RWPE2 (cell line): ENCODE measurements around the gene FKBP2.
A peak's percentile ranks its signal among the peaks of the same experiment; 100 is the strongest.

Experiments used
- ATAC-seq: fragments of 200-7000 bp; cut with Tn5 transposase; 3 replicates; pipeline ENCODE4 v1.9.1; 2021; ENCODE audit warnings: low read depth
- DNase-seq: peaks from one replicate; pipeline ENCODE4 v3.0.0-alpha.2; 2020; ENCODE audit warnings: low spot score
- H3K27ac ChIP-seq: fragments of 450-650 bp; 2 replicates; pipeline ENCODE4 v1.5.1; 2017; ENCODE audit warnings: mild to moderate bottlenecking; ENCODE audit not compliant: poor library complexity, severe bottlenecking
- H3K27me3 ChIP-seq: fragments of 250-450 bp; sonication (Bioruptor Pico); 2 replicates; pipeline ENCODE4 v1.5.1; 2021; ENCODE audit warnings: mild to moderate bottlenecking, moderate library complexity; ENCODE audit not compliant: insufficient read depth, poor library complexity, severe bottlenecking
- H3K36me3 ChIP-seq: fragments of 250-450 bp; sonication (Bioruptor Pico); 2 replicates; pipeline ENCODE4 v1.5.1; 2020; ENCODE audit warnings: low read depth, mild to moderate bottlenecking, moderate library complexity
- H3K4me1 ChIP-seq: fragments of 250-450 bp; sonication (Bioruptor Pico); 2 replicates; pipeline ENCODE4 v1.5.1; 2021; ENCODE audit warnings: mild to moderate bottlenecking, moderate library complexity; ENCODE audit not compliant: insufficient read depth, poor library complexity, severe bottlenecking
- H3K4me3 ChIP-seq: fragments of 250-450 bp; sonication (Bioruptor Pico); 2 replicates; pipeline ENCODE4 v1.5.1; 2021; ENCODE audit warnings: mild to moderate bottlenecking, moderate library complexity; ENCODE audit not compliant: severe bottlenecking
- H3K9me3 ChIP-seq: fragments of 250-450 bp; sonication (Bioruptor Pico); 2 replicates; pipeline ENCODE4 v1.5.1; 2021; ENCODE audit warnings: mild to moderate bottlenecking, moderate library complexity; ENCODE audit not compliant: severe bottlenecking
- CTCF ChIP-seq: fragments of 450-650 bp; IDR thresholded peaks from one replicate; pipeline ENCODE4 v1.5.1; 2017; ENCODE audit warnings: mild to moderate bottlenecking, moderate library complexity; ENCODE audit not compliant: poor library complexity, severe bottlenecking

The FKBP2 gene

GRCh38 chr11:64287676-64288352 is 46.9 kb downstream of the FKBP2 start:
- H3K27me3 ChIP-seq = peaks cover 19% of the 10 kb centered on the region
- H3K27ac ChIP-seq = no peak overlapping the region

GRCh38 chr11:64288353-64288750 is 47.5 kb downstream of the FKBP2 start:
- no peak for DNase-seq

More at GRCh38 chr11:64287676-64288352, 46.9 kb downstream of the FKBP2 start:
- TF ChIP-seq CTCF = no peak
- Histone ChIP-seq H3K4me3 (no peak overlapping the region), H3K4me1 (no peaks in the 10 kb centered on the region), H3K9me3 (no peaks in the 10 kb centered on the region), H3K36me3 (peaks cover 6% of the 10 kb centered on the region; the same call in 1 of the 2 replicates)
- ATAC-seq = no peak
- DNase-seq = peak; percentile 62

GRCh38 chr11:64289002-64289564 is 48.2 kb downstream of the FKBP2 start:
- DNase-seq = no peak
- TF ChIP-seq CTCF = no peak
- Histone ChIP-seq H3K27me3 (peaks cover 30% of the 10 kb centered on the region), H3K4me1 (no peaks in the 10 kb centered on the region), H3K27ac (no peak overlapping the region), H3K36me3 (no peaks in the 10 kb centered on the region), H3K4me3 (no peak overlapping the region), H3K9me3 (no peaks in the 10 kb centered on the region)
- no peak for ATAC-seq

More at GRCh38 chr11:64288353-64288750, 47.5 kb downstream of the FKBP2 start:
- no peak for ATAC-seq
- peaks cover 25% of the 10 kb centered on the region for H3K27me3 ChIP-seq
- H3K36me3 ChIP-seq = peaks cover 1% of the 10 kb centered on the region; the same call in 1 of the 2 replicates
- TF ChIP-seq CTCF = no peak
- no peak overlapping the region for H3K4me3 ChIP-seq
- H3K4me1 ChIP-seq = no peaks in the 10 kb centered on the region
- H3K9me3 ChIP-seq = no peaks in the 10 kb centered on the region
- H3K27ac ChIP-seq = no peak overlapping the region

- H3K36me3 ChIP-seq = no peaks in the 10 kb centered on the region
- no peak for ATAC-seq
- H3K4me1 ChIP-seq = no peaks in the 10 kb centered on the region
- H3K27me3 ChIP-seq = peaks cover 30% of the 10 kb centered on the region
- H3K27ac ChIP-seq = no peak overlapping the region
- no peak for DNase-seq
- no peaks in the 10 kb centered on the region for H3K9me3 ChIP-seq
- no peak overlapping the region for H3K4me3 ChIP-seq
- no peak for TF ChIP-seq CTCF
Measured at GRCh38 chr11:64290352-64291261, 49.7 kb downstream of the FKBP2 start.
